HepG2 (cell line): ENCODE measurements around the gene MAPK6. TPM values are rescaled to one million over a fixed set of nuclear protein-coding genes. Genes with fewer than 3 reads are reported as not detected.

ENCODE experiments used
- ARNT ChIP-seq: fragments of 450-650 bp; IDR thresholded peaks from 2 replicates; pipeline ENCODE4 v1.6.1; 2017
- GTF3A ChIP-seq: sonication (generic); formaldehyde crosslinking; conservative IDR thresholded peaks from 2 replicates; pipeline ENCODE4 v1.4.0; 2020; ENCODE audit warnings: mild to moderate bottlenecking, missing genetic modification reagents
- HNF4G ChIP-seq, 2 experiments: sonication (generic) in 1 of 2; formaldehyde crosslinking in 1 of 2; IDR thresholded peaks; 2 replicates each; pipeline versions ENCODE4 v1.4.0 to v1.6.1; 2011 to 2020; ENCODE audit warnings: borderline replicate concordance in 2 of 2, low read depth in 2 of 2, mild to moderate bottlenecking in 2 of 2, low read length in 1 of 2, missing genetic modification reagents in 1 of 2, moderate library complexity in 1 of 2
- HNRNPLL ChIP-seq: fragments of 200-400 bp; formaldehyde crosslinking; IDR thresholded peaks from 2 replicates; pipeline ENCODE4 v1.6.1; 2017; ENCODE audit warnings: mild to moderate bottlenecking, low read depth, low read length; ENCODE audit not compliant: poor library complexity, severe bottlenecking
- KDM6A ChIP-seq: IDR thresholded peaks from 2 replicates; pipeline ENCODE4 v1.6.1; 2016; ENCODE audit warnings: low read depth
- NCOA5 ChIP-seq: sonication (generic); formaldehyde crosslinking; IDR thresholded peaks from 2 replicates; pipeline ENCODE4 v1.4.0; 2020; ENCODE audit warnings: missing genetic modification reagents
- NFE2L2 ChIP-seq: fragments of 150-350 bp; IDR thresholded peaks from 2 replicates; pipeline ENCODE4 v1.6.1; 2014; ENCODE audit warnings: low read length
- NR3C1 ChIP-seq: sonication (generic); formaldehyde crosslinking; IDR thresholded peaks from 2 replicates; pipeline ENCODE4 v1.4.0; 2020; ENCODE audit warnings: missing genetic modification reagents
- RNF2 ChIP-seq: fragments of 450-650 bp; conservative IDR thresholded peaks from 2 replicates; pipeline ENCODE4 v1.6.1; 2016; ENCODE audit warnings: low read depth
- TOE1 ChIP-seq: sonication (generic); formaldehyde crosslinking; IDR thresholded peaks from 2 replicates; pipeline ENCODE4 v1.4.0; 2020; ENCODE audit warnings: mild to moderate bottlenecking, missing genetic modification reagents
- TSC22D2 ChIP-seq: sonication (generic); formaldehyde crosslinking; IDR thresholded peaks from 2 replicates; pipeline ENCODE4 v1.5.1; 2020; ENCODE audit warnings: missing genetic modification reagents, mild to moderate bottlenecking, borderline replicate concordance
- ZKSCAN1 ChIP-seq: fragments of 150-350 bp; IDR thresholded peaks from 2 replicates; pipeline ENCODE4 v1.6.1; 2014; ENCODE audit warnings: low read length
- ZKSCAN8 ChIP-seq: IDR thresholded peaks from 2 replicates; pipeline ENCODE4 v1.6.1; 2016; ENCODE audit warnings: borderline replicate concordance, missing genetic modification reagents, missing compliant biosample characterization
- ZNF12 ChIP-seq: sonication (generic); formaldehyde crosslinking; IDR thresholded peaks from 2 replicates; pipeline ENCODE4 v1.5.0; 2020; ENCODE audit warnings: missing genetic modification reagents
- ZNF225 ChIP-seq: sonication (generic); formaldehyde crosslinking; IDR thresholded peaks from 2 replicates; pipeline ENCODE4 v1.4.0; 2020; ENCODE audit warnings: mild to moderate bottlenecking, missing genetic modification reagents
- ZNF234 ChIP-seq: sonication (generic); formaldehyde crosslinking; conservative IDR thresholded peaks from 2 replicates; pipeline ENCODE4 v1.5.1; 2020; ENCODE audit warnings: mild to moderate bottlenecking, missing genetic modification reagents
- ZNF335 ChIP-seq: sonication (generic); formaldehyde crosslinking; IDR thresholded peaks from 2 replicates; pipeline ENCODE4 v1.4.0; 2020; ENCODE audit warnings: missing genetic modification reagents
- ZNF546 ChIP-seq: sonication (generic); formaldehyde crosslinking; conservative IDR thresholded peaks from 2 replicates; pipeline ENCODE4 v1.8.1; 2023; ENCODE audit warnings: mild to moderate bottlenecking, missing genetic modification reagents
- ZNF558 ChIP-seq: sonication (generic); formaldehyde crosslinking; IDR thresholded peaks from 2 replicates; pipeline ENCODE4 v1.9.0; 2022; ENCODE audit warnings: mild to moderate bottlenecking, missing genetic modification reagents, borderline replicate concordance
- ZNF569 ChIP-seq: sonication (generic); formaldehyde crosslinking; IDR thresholded peaks from 2 replicates; pipeline ENCODE4 v1.5.0; 2020; ENCODE audit warnings: mild to moderate bottlenecking, missing genetic modification reagents, moderate library complexity, borderline replicate concordance
- ZNF589 ChIP-seq: sonication (generic); formaldehyde crosslinking; conservative IDR thresholded peaks from 2 replicates; pipeline ENCODE4 v1.8.0; 2022; ENCODE audit warnings: mild to moderate bottlenecking, moderate library complexity, missing genetic modification reagents
- ZNF615 ChIP-seq: sonication (generic); formaldehyde crosslinking; IDR thresholded peaks from 2 replicates; pipeline ENCODE4 v1.5.0; 2020; ENCODE audit warnings: mild to moderate bottlenecking, missing genetic modification reagents, borderline replicate concordance
- ZNF644 ChIP-seq: IDR thresholded peaks from 2 replicates; pipeline ENCODE4 v1.6.1; 2016; ENCODE audit warnings: low read depth
- ZNF646 ChIP-seq: sonication (generic); formaldehyde crosslinking; IDR thresholded peaks from 2 replicates; pipeline ENCODE4 v1.9.0; 2021; ENCODE audit warnings: mild to moderate bottlenecking, missing genetic modification reagents
- ZNF7 ChIP-seq: IDR thresholded peaks from 2 replicates; pipeline ENCODE4 v1.6.1; 2016; ENCODE audit warnings: missing biosample characterization, missing genetic modification reagents
- ZNF780A ChIP-seq: sonication (generic); formaldehyde crosslinking; IDR thresholded peaks from 2 replicates; pipeline ENCODE4 v1.8.0; 2022; ENCODE audit warnings: mild to moderate bottlenecking, missing genetic modification reagents, moderate library complexity
- ZNF879 ChIP-seq: sonication (generic); formaldehyde crosslinking; IDR thresholded peaks from 2 replicates; pipeline ENCODE4 v1.8.1; 2023; ENCODE audit warnings: missing genetic modification reagents
- polyA plus RNA-seq, 8 experiments: library from polyadenylated mRNA; depleted of rRNA in 3 of 8; stranded (reverse) in 7 of 8; unstranded in 1 of 8; fragments of >200 nt; fragmentation: Illumina TruSeq in 4 of 8; extraction: Trizol in 4 of 8; gene quantifications; 2 replicates each; pipeline versions ENCODE4 v1.2.1 to v1.2.3, GENCODE V29; 2011 to 2016; ENCODE audit warnings: low read depth in 4 of 8, missing spikeins in 1 of 8, mixed read lengths in 1 of 8; ENCODE audit not compliant: insufficient read depth in 1 of 8
- total RNA-seq, 5 experiments: library from RNA; depleted of rRNA; stranded (reverse); fragments of >200 nt; fragmentation: Illumina TruSeq; extraction: Trizol; gene quantifications; 2 replicates each; pipeline ENCODE4 v1.2.3, GENCODE V29; 2016; ENCODE audit warnings: low read depth in 1 of 5

MAPK6 gene
- total and polyA plus RNA-seq, 2 of the 13 experiments (the other 11 are each of a cell fraction or from before 2014, with no cell fraction given): 89.5 to 99.7 TPM

GRCh38 chr15:52018693-52019393, at the start of gene MAPK6 (continued):
- TF ChIP-seq ZNF646 (CRISPR knock-in tag): no peak
- no peak for TF ChIP-seq TOE1 (CRISPR knock-in tag)
- no peak for TF ChIP-seq ARNT
- TF ChIP-seq ZNF569 (CRISPR knock-in tag): no peak
- no peak for TF ChIP-seq ZNF615
- peak; percentile 81; the same call in 1 of the 2 replicates for TF ChIP-seq ZNF546 (CRISPR knock-in tag)
- no peak for TF ChIP-seq HNF4G (IDR thresholded peaks at IDR 0.05; ENCODE audit: borderline replicate concordance, low read depth, low read length)
- peak; percentile 58; the same call in 1 of the 2 replicates for TF ChIP-seq HNF4G (CRISPR knock-in tag; IDR thresholded peaks at IDR 0.05; ENCODE audit: borderline replicate concordance, low read depth)
- no peak for TF ChIP-seq NFE2L2
- no peak; the same call in 1 of the 2 replicates for TF ChIP-seq NCOA5 (CRISPR knock-in tag)
- 0 out of 2 replicates have a peak, but pooled peaks have one; percentile 23 for TF ChIP-seq ZNF234 (CRISPR knock-in tag)
- TF ChIP-seq ZNF780A (CRISPR knock-in tag): no peak
- TF ChIP-seq ZNF589: peak; percentile 88; the same call in 1 of the 2 replicates
- TF ChIP-seq RNF2: peak; percentile 81; the same call in 1 of the 2 replicates
- 0 out of 2 replicates have a peak, but pooled peaks have one; percentile 78 for TF ChIP-seq ZNF879
- no peak; the same call in 1 of the 2 replicates for TF ChIP-seq KDM6A
- TF ChIP-seq NR3C1 (CRISPR knock-in tag): no peak
- TF ChIP-seq HNRNPLL: peak; percentile 78
- no peak for TF ChIP-seq GTF3A
- TF ChIP-seq ZNF7 (CRISPR knock-in tag): no peak
- TF ChIP-seq ZNF335: no peak
- TF ChIP-seq TSC22D2 (CRISPR knock-in tag): no peak
- peak; percentile 87; the same call in 1 of the 2 replicates for TF ChIP-seq ZNF558 (CRISPR knock-in tag)
- peak; percentile 48; the same call in 1 of the 2 replicates for TF ChIP-seq ZNF225 (CRISPR knock-in tag)
- 0 out of 2 replicates have a peak, but pooled peaks have one; percentile 27 for TF ChIP-seq ZKSCAN8 (CRISPR knock-in tag)
- no peak for TF ChIP-seq ZNF644
- peak; percentile 98 for TF ChIP-seq ZKSCAN1
- TF ChIP-seq ZNF12 (CRISPR knock-in tag): no peak
